CD4-positive, alpha-beta T cell treated with Interleukin-15 for 1 hour (primary cell): ENCODE data around the gene FOXI1.
"Not testable (repeated sequence)": the region's sequence is repeated elsewhere in the genome, so short reads cannot be mapped to it uniquely, and the experiment has no call there.

Experiments
- DNase-seq: peaks from one replicate; pipeline ENCODE4 v3.0.0-alpha.2; 2020

FOXI1 gene

GRCh38 chr5:170132269-170132975 lies 26.7 kb downstream of the FOXI1 start:
- DNase-seq, result no peak

GRCh38 chr5:170132976-170133448 lies 27.3 kb downstream of the FOXI1 start:
- no peak for DNase-seq

- no peak for DNase-seq
These were observed 30.2 kb downstream of the FOXI1 start for GRCh38 chr5:170135796-170136490.

- no peak for DNase-seq
These were observed 30.8 kb downstream of the FOXI1 start for GRCh38 chr5:170136506-170136905.

GRCh38 chr5:170137694-170138214 lies 32.1 kb downstream of the FOXI1 start:
- no peak for DNase-seq

GRCh38 chr5:170138273-170138672 lies 32.6 kb downstream of the FOXI1 start:
- no peak for DNase-seq

- no peak for DNase-seq
These were observed 34.2 kb downstream of the FOXI1 start for GRCh38 chr5:170139786-170140335.

GRCh38 chr5:170141196-170141595 lies 35.5 kb downstream of the FOXI1 start:
- DNase-seq, result not testable (repeated sequence)

- no peak for DNase-seq
These were observed 35.9 kb downstream of the FOXI1 start for GRCh38 chr5:170141636-170142035.

- DNase-seq, result no peak
These were observed 36.5 kb downstream of the FOXI1 start for GRCh38 chr5:170142196-170142595.

- DNase-seq, result no peak
These were observed 37.4 kb downstream of the FOXI1 start for GRCh38 chr5:170143091-170143490.

- DNase-seq, result no peak
These were observed 38.0 kb downstream of the FOXI1 start for GRCh38 chr5:170143710-170144109.

- DNase-seq, result no peak
These were observed 38.8 kb downstream of the FOXI1 start for GRCh38 chr5:170144286-170145023.

GRCh38 chr5:170145462-170145861 lies 39.8 kb downstream of the FOXI1 start:
- DNase-seq, result no peak

GRCh38 chr5:170147051-170147752 lies 41.5 kb downstream of the FOXI1 start:
- no peak for DNase-seq

GRCh38 chr5:170147753-170148264 lies 42.1 kb downstream of the FOXI1 start:
- DNase-seq, result no peak

GRCh38 chr5:170148430-170149205 lies 42.9 kb downstream of the FOXI1 start:
- DNase-seq, result no peak

- no peak for DNase-seq
These were observed 43.5 kb downstream of the FOXI1 start for GRCh38 chr5:170149206-170149515.

GRCh38 chr5:170150713-170151096 lies 45.0 kb downstream of the FOXI1 start:
- DNase-seq, result no peak

GRCh38 chr5:170151097-170151831 lies 45.6 kb downstream of the FOXI1 start:
- no peak for DNase-seq

- no peak for DNase-seq
These were observed 47.1 kb downstream of the FOXI1 start for GRCh38 chr5:170152767-170153166.
